Measurements from ENCODE around the gene PFDN1. TPM values are rescaled to one million over a fixed set of nuclear protein-coding genes. Genes with fewer than 3 reads are reported as not detected.

Gene PFDN1
- total and polyA plus RNA-seq, 8 donors = 45.7 to 98.9 (median 87.3) TPM

DNA sequence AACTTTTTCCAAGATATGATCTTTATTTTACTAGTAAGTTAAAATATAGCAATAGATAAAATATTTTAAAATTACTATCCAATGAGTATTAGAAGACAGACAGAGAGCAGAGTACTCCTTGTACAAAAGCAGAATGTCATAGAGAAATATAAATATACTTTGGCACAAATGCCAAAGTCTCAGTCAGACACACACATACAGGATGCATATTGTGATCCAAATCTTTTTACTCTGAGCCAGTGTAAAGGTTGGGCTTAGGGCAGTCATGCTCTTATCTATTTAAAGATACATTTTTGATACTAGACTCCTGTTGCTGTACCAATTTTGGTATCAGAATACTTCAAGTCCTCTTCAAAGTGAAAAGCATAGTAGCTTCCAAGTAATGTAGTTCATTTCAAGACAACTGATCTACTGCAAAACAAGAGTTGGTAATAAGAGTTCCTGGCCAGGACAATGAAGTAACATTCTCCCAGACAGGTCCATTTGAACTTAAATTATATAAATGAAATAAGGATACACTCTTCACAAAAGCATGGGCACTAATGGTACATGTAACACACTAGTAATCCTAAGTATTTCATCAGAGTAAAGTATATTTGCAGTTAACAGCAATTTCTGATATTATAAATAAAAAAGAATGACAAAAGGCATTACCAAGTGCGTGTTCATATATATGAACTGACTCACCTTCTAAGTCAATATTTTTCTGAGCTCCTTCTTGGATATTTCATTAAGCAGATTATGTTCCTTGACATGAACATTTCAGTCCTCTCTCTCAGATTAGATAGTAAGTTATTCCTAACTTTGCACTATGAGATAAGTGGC, 10.5 kb downstream of the PFDN1 start:
- Histone ChIP-seq H3K27me3 (no peaks in the 10 kb centered on the region), H3K4me3 (no peak overlapping the region), H3K9me3 (no peaks in the 10 kb centered on the region), H3K27ac (peak overlapping the region in 1 of 2 donors; percentile 37), H3K4me1 (peaks cover 6 to 41% of the 10 kb centered on the region in 2 donors), H3K36me3 (no peaks in the 10 kb centered on the region)
- TF ChIP-seq, protein P1, sequence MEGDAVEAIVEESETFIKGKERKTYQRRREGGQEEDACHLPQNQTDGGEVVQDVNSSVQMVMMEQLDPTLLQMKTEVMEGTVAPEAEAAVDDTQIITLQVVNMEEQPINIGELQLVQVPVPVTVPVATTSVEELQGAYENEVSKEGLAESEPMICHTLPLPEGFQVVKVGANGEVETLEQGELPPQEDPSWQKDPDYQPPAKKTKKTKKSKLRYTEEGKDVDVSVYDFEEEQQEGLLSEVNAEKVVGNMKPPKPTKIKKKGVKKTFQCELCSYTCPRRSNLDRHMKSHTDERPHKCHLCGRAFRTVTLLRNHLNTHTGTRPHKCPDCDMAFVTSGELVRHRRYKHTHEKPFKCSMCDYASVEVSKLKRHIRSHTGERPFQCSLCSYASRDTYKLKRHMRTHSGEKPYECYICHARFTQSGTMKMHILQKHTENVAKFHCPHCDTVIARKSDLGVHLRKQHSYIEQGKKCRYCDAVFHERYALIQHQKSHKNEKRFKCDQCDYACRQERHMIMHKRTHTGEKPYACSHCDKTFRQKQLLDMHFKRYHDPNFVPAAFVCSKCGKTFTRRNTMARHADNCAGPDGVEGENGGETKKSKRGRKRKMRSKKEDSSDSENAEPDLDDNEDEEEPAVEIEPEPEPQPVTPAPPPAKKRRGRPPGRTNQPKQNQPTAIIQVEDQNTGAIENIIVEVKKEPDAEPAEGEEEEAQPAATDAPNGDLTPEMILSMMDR (IDR thresholded peaks at IDR 0.05) = no peak
- ATAC-seq (peak; percentile 27), DNase-seq (no peak)
- intact Hi-C loops (cut with DNase I) = no loop called here

DNA sequence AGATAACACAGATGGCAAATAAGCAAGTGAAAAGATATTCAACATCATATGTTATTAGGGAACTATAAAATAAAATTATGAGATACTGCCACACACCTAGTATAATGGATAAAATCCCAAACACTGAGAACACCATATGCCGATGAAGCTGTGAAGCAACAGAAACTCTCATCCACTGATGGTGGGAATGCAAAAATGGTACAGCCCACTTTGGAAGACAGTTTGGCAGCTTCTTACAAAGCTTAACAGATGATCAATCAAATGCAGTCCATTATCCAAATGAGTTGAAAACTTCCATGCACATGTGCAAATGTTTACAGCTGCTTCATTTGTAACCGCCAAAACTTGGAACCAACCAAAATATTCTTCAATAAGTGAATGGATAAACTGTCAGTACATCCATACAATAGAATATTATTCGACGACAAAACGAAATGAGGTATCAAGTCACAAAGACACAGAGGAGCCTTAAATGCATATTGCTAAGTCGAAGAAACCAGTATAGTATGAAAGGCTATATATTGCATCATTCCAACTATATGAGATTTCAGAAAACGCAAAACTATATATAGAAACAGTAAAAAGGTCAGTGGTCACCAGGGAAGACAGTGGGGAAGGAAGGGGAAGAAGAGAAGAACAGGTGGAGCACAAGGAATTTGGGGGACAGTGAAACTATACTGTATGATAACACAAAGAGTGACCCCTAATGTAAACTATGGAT, 14.9 kb downstream of the PFDN1 start:
- no peaks in the 10 kb centered on the region for H3K36me3 ChIP-seq
- intact Hi-C loops (cut with DNase I) = no loop called here
- TF ChIP-seq, protein P1 (IDR thresholded peaks at IDR 0.05) = no peak
- ATAC-seq (no peak), DNase-seq (peak in 1 of 4 donors; percentile 31)
- H3K4me3 ChIP-seq = no peak overlapping the region
- H3K27me3 ChIP-seq = no peaks in the 10 kb centered on the region
- H3K27ac ChIP-seq = no peak overlapping the region
- H3K4me1 ChIP-seq = peaks cover 3 to 27% of the 10 kb centered on the region in 2 donors
- no peaks in the 10 kb centered on the region for H3K9me3 ChIP-seq

DNA sequence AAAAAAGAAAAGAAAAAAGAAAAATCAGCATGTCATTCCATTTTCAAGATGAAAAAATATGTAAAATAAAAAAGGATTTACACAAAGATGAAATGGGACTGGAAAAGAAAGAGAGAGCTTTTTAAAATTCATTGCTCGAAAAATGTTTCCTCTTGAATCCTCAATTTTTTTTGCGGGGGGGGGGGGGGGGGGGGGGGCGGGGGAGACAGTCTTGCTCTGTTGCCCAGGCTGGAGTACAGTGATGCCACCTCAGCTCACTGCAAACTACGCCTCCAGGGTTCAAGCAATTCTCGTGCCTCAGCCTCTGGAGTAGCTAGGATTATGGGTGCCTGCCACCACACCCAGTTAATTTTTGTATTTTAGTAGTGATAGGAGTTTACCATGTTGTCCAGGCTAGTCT, 16.5 kb downstream of the PFDN1 start:
- intact Hi-C loops (cut with DNase I) = no loop called here
- no peaks in the 10 kb centered on the region for H3K9me3 ChIP-seq
- no peak overlapping the region for H3K4me3 ChIP-seq
- TF ChIP-seq, protein P1 (IDR thresholded peaks at IDR 0.05) = no peak
- H3K36me3 ChIP-seq = no peaks in the 10 kb centered on the region
- no peak overlapping the region for H3K27ac ChIP-seq
- DNase-seq = no peak
- peaks cover 0 to 12% of the 10 kb centered on the region in 2 donors for H3K4me1 ChIP-seq
- ATAC-seq = no peak
- no peaks in the 10 kb centered on the region for H3K27me3 ChIP-seq

DNA sequence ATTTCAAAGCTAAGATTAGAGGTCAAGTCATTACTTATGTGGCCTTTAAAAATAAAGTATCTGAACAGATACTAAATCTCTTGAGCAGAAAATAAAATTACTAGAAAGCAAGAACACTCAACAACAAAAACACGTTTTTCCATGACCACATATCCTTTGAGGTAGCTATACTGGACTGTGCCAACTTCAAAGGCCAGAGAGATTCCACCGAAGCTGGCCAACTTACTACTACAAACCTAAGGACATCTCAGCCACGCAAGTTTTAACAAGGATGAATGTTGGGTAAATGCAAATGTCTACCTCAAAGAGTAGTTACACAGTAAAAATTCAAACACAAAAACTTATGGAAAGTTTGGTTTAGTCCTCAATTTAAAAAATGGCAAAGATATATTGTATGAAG, 18.9 kb downstream of the PFDN1 start:
- no peak for ATAC-seq
- TF ChIP-seq, protein P1 (IDR thresholded peaks at IDR 0.05) = no peak
- intact Hi-C loops (cut with DNase I) = no loop called here

DNA sequence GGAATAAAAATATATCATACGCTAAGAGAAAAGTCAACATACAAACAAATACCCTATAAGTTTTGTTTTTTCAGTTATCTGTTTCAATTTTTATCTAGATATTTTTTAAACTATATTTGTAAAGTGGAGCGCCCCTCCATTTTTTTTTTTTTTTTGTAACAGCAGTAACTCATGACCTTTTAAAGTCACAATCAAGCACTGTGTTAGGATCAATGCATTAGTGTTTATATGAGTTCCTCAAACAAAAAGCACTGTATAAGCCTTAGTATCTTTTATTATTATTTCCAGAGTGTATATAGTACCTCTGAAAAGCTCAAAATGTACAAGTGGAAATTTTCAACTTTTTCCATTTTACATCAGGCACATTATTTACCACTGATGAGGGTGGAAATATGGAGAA, 20.6 kb downstream of the PFDN1 start:
- no peaks in the 10 kb centered on the region for H3K9me3 ChIP-seq
- H3K27ac ChIP-seq = no peak overlapping the region
- H3K36me3 ChIP-seq = no peaks in the 10 kb centered on the region
- TF ChIP-seq, protein P1 (IDR thresholded peaks at IDR 0.05) = no peak
- intact Hi-C loops (cut with DNase I) = no loop called here
- H3K27me3 ChIP-seq = no peaks in the 10 kb centered on the region
- no peak for ATAC-seq
- no peak for DNase-seq
- H3K4me3 ChIP-seq = no peak overlapping the region
- H3K4me1 ChIP-seq = peaks cover 0 to 11% of the 10 kb centered on the region in 2 donors

More for the DNA sequence above, 18.9 kb downstream of the PFDN1 start:
- Histone ChIP-seq H3K36me3 (no peaks in the 10 kb centered on the region), H3K27ac (no peak overlapping the region), H3K9me3 (no peaks in the 10 kb centered on the region), H3K27me3 (no peaks in the 10 kb centered on the region), H3K4me3 (no peak overlapping the region), H3K4me1 (peaks cover 0 to 11% of the 10 kb centered on the region in 2 donors)
- no peak for DNase-seq

Measured in left lung (tissue), 10 donors.